ENCODE data around the gene NFATC1.

DNA sequence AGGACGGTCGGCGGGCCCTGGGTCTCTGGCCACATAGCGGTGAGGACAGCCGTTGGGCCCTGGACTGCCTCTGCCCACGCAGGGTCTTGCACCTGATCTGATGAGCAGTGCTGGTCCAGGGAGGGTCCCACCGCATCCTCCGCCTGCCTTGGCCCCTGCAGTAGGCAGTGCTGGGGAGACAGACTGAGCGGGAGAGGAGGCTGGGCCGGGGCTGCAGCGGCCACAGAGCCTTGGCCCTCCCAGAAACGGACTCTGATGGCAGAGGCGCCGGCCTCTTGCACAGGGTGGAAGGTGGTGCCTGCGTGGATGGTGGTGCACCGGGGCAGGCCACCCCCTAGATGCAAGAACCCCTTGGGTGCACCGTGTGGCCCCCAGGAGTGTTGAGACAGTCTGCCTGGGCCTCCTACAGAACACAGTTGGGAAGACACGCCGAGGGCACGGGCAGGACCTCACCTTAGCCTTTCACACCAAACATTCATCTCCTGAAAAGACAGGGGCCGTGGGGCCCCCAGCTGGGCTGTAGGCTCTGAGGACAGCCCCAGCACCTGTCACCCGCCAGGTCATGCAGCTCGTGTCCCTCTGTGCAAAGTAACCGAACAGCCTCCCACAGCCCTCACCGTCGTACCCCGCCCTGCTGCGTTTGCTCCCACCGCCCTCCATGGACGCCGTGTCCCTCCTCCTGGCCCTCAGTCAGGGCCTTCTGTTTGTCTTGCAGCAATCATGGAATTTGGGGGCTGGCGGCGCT, 36.8 kb downstream of the NFATC1 start:
- TF ChIP-seq, protein P1, sequence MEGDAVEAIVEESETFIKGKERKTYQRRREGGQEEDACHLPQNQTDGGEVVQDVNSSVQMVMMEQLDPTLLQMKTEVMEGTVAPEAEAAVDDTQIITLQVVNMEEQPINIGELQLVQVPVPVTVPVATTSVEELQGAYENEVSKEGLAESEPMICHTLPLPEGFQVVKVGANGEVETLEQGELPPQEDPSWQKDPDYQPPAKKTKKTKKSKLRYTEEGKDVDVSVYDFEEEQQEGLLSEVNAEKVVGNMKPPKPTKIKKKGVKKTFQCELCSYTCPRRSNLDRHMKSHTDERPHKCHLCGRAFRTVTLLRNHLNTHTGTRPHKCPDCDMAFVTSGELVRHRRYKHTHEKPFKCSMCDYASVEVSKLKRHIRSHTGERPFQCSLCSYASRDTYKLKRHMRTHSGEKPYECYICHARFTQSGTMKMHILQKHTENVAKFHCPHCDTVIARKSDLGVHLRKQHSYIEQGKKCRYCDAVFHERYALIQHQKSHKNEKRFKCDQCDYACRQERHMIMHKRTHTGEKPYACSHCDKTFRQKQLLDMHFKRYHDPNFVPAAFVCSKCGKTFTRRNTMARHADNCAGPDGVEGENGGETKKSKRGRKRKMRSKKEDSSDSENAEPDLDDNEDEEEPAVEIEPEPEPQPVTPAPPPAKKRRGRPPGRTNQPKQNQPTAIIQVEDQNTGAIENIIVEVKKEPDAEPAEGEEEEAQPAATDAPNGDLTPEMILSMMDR (IDR thresholded peaks at IDR 0.05; ENCODE audit: poor library complexity) = no peak
- TF ChIP-seq EZH2 (IDR thresholded peaks at IDR 0.05; ENCODE audit: borderline replicate concordance) = no peak
